ENCODE results near the gene CETN3. TPM values are rescaled to one million over a fixed set of nuclear protein-coding genes. Genes with fewer than 3 reads are reported as not detected.
A peak's percentile ranks its signal among the peaks of the same experiment; 100 is the strongest.

The CETN3 gene
- total and polyA plus RNA-seq, 9 of the 15 experiments (the other 6 are each of a cell fraction or from before 2014, with no cell fraction given): 43.3 to 113 (median 82.4) TPM

DNA sequence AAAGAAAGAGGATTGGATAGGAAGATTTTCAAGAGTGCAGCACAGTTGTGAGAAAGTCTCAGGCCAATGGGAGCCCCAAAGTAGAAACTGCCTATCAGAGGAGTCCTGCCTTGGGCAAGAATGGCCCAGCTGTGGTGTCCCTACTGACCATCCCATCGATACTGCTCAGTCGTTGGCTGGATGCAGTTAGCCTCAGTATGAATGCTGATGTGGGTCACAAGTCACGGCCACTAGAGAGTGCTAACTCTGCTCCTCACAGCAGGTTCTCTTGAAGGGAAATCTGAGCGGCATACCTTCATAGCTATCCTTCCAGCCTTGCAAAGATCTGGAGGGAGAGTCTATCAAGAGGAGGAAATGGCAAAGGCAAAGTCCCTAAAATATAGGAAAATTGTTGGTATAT, 11.6 kb upstream of the CETN3 start (continued):
- TF ChIP-seq CREM (IDR thresholded peaks at IDR 0.05; ENCODE audit: low read depth) (peak; percentile 31; the same call in 1 of the 2 replicates), RAD21 (CRISPR knock-in tag; conservative IDR thresholded peaks at IDR 0.05 in 1 of 2, IDR thresholded peaks at IDR 0.05 in 1 of 2) (peak; percentile 6 to 57; a peak in 2 of 4 replicates)

DNA sequence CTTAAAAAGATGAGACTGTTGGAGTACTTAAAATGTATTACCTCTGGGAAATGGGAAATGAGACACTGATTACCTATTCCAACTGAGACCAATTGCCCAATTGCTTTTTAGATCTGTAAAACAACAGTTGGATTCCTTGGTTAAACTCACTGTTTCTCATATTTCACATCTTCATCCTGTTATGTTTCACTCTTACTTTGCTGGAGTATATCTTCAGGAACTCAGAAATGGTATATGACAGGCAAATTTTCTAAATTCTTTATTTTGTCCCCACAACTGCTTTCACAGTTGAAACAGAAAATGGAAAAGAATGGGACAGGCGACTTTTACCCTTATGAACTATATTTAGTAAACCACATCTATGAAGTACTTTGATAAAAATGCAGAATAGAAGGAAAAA, 8.7 kb upstream of the CETN3 start:
- Histone ChIP-seq H3K4me2 (ENCODE audit: insufficient read depth, low read length) (no peak overlapping the region), H3K79me2 (ENCODE audit: control insufficient read depth, insufficient read depth, low read length) (no peaks in the 10 kb centered on the region), H3K9me1 (ENCODE audit: control insufficient read depth, insufficient read depth, low read length) (no peaks in the 10 kb centered on the region), H3K9me3 (replicated peaks; ENCODE audit: control insufficient read depth, insufficient read depth, low read depth, low read length) (no peaks in the 10 kb centered on the region), H3K36me3 (ENCODE audit: control insufficient read depth, insufficient read depth, low read length) (no peaks in the 10 kb centered on the region), H3K4me3 (no peak overlapping the region), H3K27me3 (ENCODE audit: control insufficient read depth in 2 of 2, insufficient read depth in 2 of 2, low read length in 2 of 2) (no peaks in the 10 kb centered on the region), H3K4me1 (replicated peaks in 1 of 2; ENCODE audit: control insufficient read depth in 2 of 2, insufficient read depth in 2 of 2, low read length in 2 of 2) (peaks cover 0 to 6% of the 10 kb centered on the region in 2 experiments; a peak in 2 of 5 replicates), H4K20me1 (replicated peaks; ENCODE audit: control insufficient read depth, insufficient read depth, low read length) (no peaks in the 10 kb centered on the region), H2AFZ (ENCODE audit: low read depth, low read length) (0 out of 2 replicates have a peak overlapping the region, but pooled peaks have one; percentile 9), H3K9ac (ENCODE audit: insufficient read depth in 1 of 2, low read depth in 2 of 2, low read length in 2 of 2) (no peak overlapping the region), H3K27ac (ENCODE audit: extremely low read depth, low read depth, low read length) (no peak overlapping the region)
- CTCF ChIA-PET (ENCODE audit: low intra/inter-chr PET ratio): no interaction called here
- intact Hi-C loops (cut with micrococcal nuclease): no loop called here
- TF ChIP-seq, protein P1, sequence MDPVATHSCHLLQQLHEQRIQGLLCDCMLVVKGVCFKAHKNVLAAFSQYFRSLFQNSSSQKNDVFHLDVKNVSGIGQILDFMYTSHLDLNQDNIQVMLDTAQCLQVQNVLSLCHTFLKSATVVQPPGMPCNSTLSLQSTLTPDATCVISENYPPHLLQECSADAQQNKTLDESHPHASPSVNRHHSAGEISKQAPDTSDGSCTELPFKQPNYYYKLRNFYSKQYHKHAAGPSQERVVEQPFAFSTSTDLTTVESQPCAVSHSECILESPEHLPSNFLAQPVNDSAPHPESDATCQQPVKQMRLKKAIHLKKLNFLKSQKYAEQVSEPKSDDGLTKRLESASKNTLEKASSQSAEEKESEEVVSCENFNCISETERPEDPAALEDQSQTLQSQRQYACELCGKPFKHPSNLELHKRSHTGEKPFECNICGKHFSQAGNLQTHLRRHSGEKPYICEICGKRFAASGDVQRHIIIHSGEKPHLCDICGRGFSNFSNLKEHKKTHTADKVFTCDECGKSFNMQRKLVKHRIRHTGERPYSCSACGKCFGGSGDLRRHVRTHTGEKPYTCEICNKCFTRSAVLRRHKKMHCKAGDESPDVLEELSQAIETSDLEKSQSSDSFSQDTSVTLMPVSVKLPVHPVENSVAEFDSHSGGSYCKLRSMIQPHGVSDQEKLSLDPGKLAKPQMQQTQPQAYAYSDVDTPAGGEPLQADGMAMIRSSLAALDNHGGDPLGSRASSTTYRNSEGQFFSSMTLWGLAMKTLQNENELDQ (CRISPR knock-in tag; IDR thresholded peaks at IDR 0.05; ENCODE audit: borderline replicate concordance): no peak
- DNase-seq (ENCODE audit: extremely low read depth in 1 of 4, low spot score in 3 of 4) (no peak), ATAC-seq (no peak), FAIRE-seq (no peak)
- BruUV-seq (replicated peaks): no TSS peak
- POLR2A ChIA-PET: interaction anchor here (1.4 to 1.8 kb wide), 2 partner anchors 9 to 21 kb away, joined by 5 to 8 read pairs; no protein-coding TSS in a partner anchor
- in situ Hi-C loops (cut with MboI): no loop called here
- 23% methylated on average over 1 of the region's 1 CpG for WGBS (ENCODE audit: insufficient coverage, low coverage, missing lambda C conversion rate)

All from K562 (cell line).